Measurements from ENCODE around the gene CYP11A1.

GRCh38 chr15:74328331-74329056 lies 39.0 kb downstream of the CYP11A1 start:
- TF ChIP-seq CTCF (IDR thresholded peaks at IDR 0.05) (no peak), EZH2 (IDR thresholded peaks at IDR 0.05; ENCODE audit: borderline replicate concordance, insufficient read depth, low read depth, low read length, poor library complexity, severe bottlenecking) (no peak)

All from B cell (primary cell).